Muscle layer of colon (tissue), 2 donors: ENCODE results near the gene C9orf43.
A peak's percentile ranks its signal among the peaks of the same experiment; 100 is the strongest.
"Not testable (repeated sequence)": the region's sequence is repeated elsewhere in the genome, so short reads cannot be mapped to it uniquely, and the experiment has no call there.

Experiments used
- H3K27ac ChIP-seq: one replicate; pipeline ENCODE4 v1.7.0; 2013; ENCODE audit warnings: low read depth, mild to moderate bottlenecking, low read length, moderate library complexity
- H3K27me3 ChIP-seq, 2 donors: one replicate each; pipeline ENCODE4 v1.7.0; 2013; ENCODE audit warnings: low read length in 2 of 2, mild to moderate bottlenecking in 2 of 2; ENCODE audit not compliant: insufficient read depth in 2 of 2, control insufficient read depth in 1 of 2
- H3K36me3 ChIP-seq: one replicate; pipeline ENCODE4 v1.7.0; 2013; ENCODE audit warnings: mild to moderate bottlenecking, low read length; ENCODE audit not compliant: insufficient read depth
- H3K4me1 ChIP-seq: one replicate; pipeline ENCODE4 v1.7.0; 2013; ENCODE audit warnings: mild to moderate bottlenecking, low read length; ENCODE audit not compliant: insufficient read depth
- H3K4me3 ChIP-seq, 2 donors: one replicate each; pipeline ENCODE4 v1.7.0; 2013; ENCODE audit warnings: low read length in 2 of 2, low read depth in 1 of 2, mild to moderate bottlenecking in 1 of 2, moderate library complexity in 1 of 2
- H3K9ac ChIP-seq: one replicate; pipeline ENCODE4 v1.7.0; 2013; ENCODE audit warnings: low read length
- H3K9me3 ChIP-seq: one replicate; pipeline ENCODE4 v1.7.0; 2013; ENCODE audit warnings: mild to moderate bottlenecking, low read length
- donor health status: abdominal sarcoma.
- donor health status: Adenocarcinoma of cecum.

Gene C9orf43

DNA sequence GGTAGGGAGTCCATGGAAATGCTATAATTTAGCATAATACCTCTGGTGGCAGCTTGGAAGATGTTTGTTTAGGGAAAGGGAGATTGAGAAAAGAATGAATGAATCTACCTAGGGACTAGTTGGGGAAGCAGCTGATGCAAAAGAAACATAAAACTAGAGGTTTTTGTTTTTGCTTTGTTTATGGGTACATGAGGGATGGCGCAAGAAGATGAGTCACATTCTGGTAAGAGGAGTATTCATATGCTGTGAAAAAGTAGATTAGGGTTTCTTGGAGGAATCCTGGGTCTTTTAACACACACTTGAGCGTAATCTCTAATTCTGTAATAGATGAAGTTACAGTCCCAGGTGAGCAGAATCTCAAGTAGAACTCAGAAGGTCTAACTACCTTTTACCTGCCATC is 17.1 kb downstream of the C9orf43 start:
- no peaks in the 10 kb centered on the region for H3K4me1 ChIP-seq
- no peaks in the 10 kb centered on the region for H3K9me3 ChIP-seq
- H3K27me3 ChIP-seq: no peaks in the 10 kb centered on the region
- no peaks in the 10 kb centered on the region for H3K36me3 ChIP-seq
- H3K9ac ChIP-seq: no peak overlapping the region
- no peak overlapping the region for H3K27ac ChIP-seq
- no peak overlapping the region for H3K4me3 ChIP-seq

DNA sequence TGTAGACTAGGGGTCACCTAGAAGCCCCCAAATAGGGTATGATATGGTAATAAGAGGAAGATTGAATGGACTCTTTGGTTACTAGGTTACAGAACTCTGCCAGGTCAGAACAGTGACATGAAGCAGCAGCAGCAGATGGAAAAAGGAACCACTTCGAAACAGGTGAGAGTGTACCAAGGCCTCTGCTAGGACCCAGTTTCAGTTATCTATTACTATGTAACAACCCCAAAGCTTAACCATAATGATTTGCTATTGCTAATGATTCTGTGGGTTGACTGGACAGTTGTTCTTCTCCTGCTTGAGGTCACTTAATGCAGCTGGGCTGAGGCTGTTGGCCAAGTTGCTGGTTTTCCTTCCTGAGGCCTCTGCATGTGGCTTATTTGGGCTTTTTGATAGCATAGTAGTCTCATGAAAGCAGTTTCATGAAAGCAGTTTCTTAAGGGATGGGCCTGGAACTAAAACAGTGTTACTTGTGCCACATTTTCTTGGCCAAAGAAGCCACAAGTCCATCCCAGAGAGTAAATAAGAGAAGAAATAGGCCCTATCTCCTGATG is 17.6 kb downstream of the C9orf43 start:
- Histone ChIP-seq H3K27ac (no peak overlapping the region), H3K36me3 (no peaks in the 10 kb centered on the region), H3K9me3 (no peaks in the 10 kb centered on the region), H3K9ac (no peak overlapping the region), H3K4me1 (no peaks in the 10 kb centered on the region), H3K4me3 (no peak overlapping the region), H3K27me3 (no peaks in the 10 kb centered on the region)

GRCh38 chr9:113431191-113431590 is 20.6 kb downstream of the C9orf43 start:
- no peak overlapping the region for H3K9ac ChIP-seq
- no peaks in the 10 kb centered on the region for H3K4me1 ChIP-seq
- no peak overlapping the region for H3K4me3 ChIP-seq
- no peak overlapping the region for H3K27ac ChIP-seq
- no peaks in the 10 kb centered on the region for H3K36me3 ChIP-seq
- H3K27me3 ChIP-seq: no peaks in the 10 kb centered on the region
- no peaks in the 10 kb centered on the region for H3K9me3 ChIP-seq

GRCh38 chr9:113436728-113437515 is 26.4 kb downstream of the C9orf43 start:
- H3K27ac ChIP-seq: no peak overlapping the region
- no peak overlapping the region for H3K9ac ChIP-seq
- H3K4me1 ChIP-seq: no peaks in the 10 kb centered on the region
- no peaks in the 10 kb centered on the region for H3K27me3 ChIP-seq
- H3K4me3 ChIP-seq: no peak overlapping the region
- H3K9me3 ChIP-seq: no peaks in the 10 kb centered on the region
- H3K36me3 ChIP-seq: no peaks in the 10 kb centered on the region

DNA sequence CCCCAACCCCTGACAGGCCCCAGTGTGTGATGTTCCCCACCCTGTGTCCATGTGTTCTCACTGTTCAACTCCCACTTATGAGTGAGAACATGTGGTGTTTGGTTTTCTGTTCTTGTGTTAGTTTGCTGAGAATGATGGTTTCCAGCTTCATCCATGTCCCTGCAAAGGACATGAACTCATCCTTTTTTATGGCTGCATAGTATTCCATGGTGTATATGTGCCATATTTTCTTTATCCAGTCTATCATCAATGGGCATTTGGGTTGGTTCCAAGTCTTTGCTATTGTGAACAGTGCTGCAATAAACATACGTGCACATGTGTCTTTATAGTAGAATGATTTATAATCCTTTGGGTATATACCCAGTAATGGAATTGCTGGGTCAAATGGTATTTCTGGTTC is 27.2 kb downstream of the C9orf43 start:
- not testable (repeated sequence) for H3K36me3 ChIP-seq

DNA sequence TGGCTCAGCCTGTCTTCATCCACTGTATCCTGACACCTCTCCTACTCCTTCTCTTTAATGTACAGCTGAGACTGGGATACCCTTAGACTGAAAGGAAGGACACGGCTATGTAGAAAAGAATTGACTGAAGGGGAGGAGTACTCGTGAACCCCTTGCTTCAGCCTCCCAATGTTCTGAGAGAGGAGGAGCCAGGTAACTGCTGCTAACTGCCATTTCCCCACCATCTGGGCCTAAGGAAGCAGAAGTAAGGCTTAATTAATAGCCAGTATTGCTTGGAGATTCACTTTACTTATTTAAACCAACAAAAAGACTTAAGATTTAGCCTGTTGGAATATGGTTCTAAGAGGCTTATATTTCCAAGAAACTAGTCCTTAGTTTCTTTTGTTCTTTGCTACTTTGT is 34.2 kb downstream of the C9orf43 start:
- H3K9me3 ChIP-seq: no peaks in the 10 kb centered on the region
- H3K4me3 ChIP-seq: no peak overlapping the region
- no peaks in the 10 kb centered on the region for H3K36me3 ChIP-seq
- no peak overlapping the region for H3K27ac ChIP-seq
- peaks cover 5% of the 10 kb centered on the region for H3K4me1 ChIP-seq
- H3K9ac ChIP-seq: no peak overlapping the region
- no peaks in the 10 kb centered on the region for H3K27me3 ChIP-seq

More for the DNA sequence above, 27.2 kb downstream of the C9orf43 start:
- H3K27me3 ChIP-seq, H3K4me1 ChIP-seq, H3K9me3 ChIP-seq, H3K9ac ChIP-seq, H3K4me3 ChIP-seq, H3K27ac ChIP-seq: not testable (repeated sequence)

DNA sequence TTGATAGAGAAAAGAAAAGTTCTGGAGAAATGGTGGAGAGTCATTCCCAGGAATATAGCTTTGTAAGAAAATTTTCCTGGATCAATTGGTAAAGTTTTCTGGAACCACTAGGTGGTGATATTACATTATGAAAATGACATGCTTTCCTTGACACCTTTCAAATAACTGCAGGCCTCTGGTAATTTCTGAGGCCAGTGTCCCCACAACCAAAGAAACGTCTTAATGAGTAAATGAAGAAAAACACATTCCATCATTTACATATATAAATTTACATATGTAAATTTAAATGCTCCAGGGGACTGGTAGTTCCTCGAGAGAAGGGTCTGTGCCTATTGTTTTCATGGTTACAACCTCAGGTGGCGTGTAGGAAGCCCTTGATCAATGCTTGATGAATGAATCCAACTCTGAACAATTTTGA is 35.8 kb downstream of the C9orf43 start:
- Histone ChIP-seq H3K9ac (no peak overlapping the region), H3K27ac (no peak overlapping the region), H3K9me3 (no peaks in the 10 kb centered on the region), H3K4me3 (no peak overlapping the region), H3K4me1 (peaks cover 5% of the 10 kb centered on the region), H3K36me3 (no peaks in the 10 kb centered on the region), H3K27me3 (no peaks in the 10 kb centered on the region)

GRCh38 chr9:113449376-113449775 is 38.8 kb downstream of the C9orf43 start:
- no peaks in the 10 kb centered on the region for H3K36me3 ChIP-seq
- H3K4me3 ChIP-seq: no peak overlapping the region
- H3K4me1 ChIP-seq: peaks cover 9% of the 10 kb centered on the region
- no peaks in the 10 kb centered on the region for H3K27me3 ChIP-seq
- H3K9ac ChIP-seq: no peak overlapping the region
- H3K27ac ChIP-seq: no peak overlapping the region
- H3K9me3 ChIP-seq: no peaks in the 10 kb centered on the region

- Histone ChIP-seq H3K36me3 (no peaks in the 10 kb centered on the region), H3K4me3 (no peak overlapping the region), H3K9me3 (no peaks in the 10 kb centered on the region), H3K27me3 (no peaks in the 10 kb centered on the region), H3K27ac (no peak overlapping the region), H3K4me1 (peaks cover 26% of the 10 kb centered on the region), H3K9ac (no peak overlapping the region)
These were observed 41.6 kb downstream of the C9orf43 start for GRCh38 chr9:113452113-113452605.

DNA sequence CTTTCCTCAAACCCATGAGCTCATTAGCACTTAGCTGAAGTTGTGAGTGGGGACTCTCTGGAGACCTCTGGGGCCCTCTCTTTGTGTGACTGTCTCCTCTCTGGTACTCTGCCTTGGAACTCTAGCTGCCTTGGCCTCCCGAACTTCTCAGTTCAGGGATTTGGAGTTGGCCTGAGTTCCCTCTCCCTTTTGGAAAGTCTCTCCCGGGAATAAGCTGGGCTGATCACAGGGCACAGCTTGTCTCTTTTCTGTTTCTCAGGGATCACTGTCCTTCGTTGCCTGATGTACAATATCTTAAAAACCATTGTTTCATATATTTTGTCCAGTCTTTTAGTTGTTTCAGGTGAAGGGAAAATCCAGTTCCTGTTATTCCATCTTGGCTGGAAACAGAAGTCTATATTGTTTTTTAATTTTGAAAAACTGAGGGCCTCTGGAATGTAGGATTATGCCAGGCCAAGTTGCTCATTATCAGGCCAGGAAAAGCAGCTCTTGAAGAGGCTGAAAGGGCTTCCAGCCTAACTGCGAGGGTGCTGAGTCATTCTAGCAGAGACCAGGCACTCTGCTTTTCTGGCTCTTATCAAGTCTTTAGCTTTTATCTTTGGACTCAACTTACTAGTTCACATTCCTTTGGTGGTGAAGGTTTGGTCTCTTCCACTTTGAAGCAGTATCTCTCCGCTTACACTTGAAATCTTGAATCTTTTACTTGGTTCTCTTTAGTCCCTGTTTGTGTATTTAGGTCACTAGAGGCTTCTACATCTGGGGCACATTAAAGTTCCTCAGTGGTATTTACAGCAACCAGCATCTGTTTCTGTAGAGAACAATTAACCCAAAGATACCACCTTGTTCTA is 44.6 kb downstream of the C9orf43 start:
- Histone ChIP-seq H3K9me3 (no peaks in the 10 kb centered on the region), H3K9ac (peak overlapping the region; percentile 37), H3K27me3 (no peaks in the 10 kb centered on the region), H3K4me3 (no peak overlapping the region), H3K27ac (peak overlapping the region; percentile 64), H3K36me3 (no peaks in the 10 kb centered on the region), H3K4me1 (peaks cover 26% of the 10 kb centered on the region)

DNA sequence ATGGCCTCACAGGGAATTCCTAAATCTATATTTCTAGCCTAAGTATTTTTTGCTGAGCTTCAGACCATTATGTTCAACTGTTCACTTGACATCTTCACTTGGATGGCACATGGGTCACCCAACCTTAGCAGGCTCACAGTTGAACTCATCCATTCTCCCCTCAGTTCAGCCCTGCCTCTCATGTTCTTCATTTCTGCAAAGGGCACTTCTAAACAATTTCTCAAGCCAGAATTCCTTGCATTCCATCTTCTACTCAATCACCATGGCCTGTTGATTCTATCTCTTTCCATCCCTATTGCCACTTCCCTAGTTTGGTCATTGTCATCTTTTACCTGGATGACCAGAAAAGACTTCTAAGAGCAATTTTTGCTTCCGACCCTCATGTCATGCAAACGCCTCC is 45.7 kb downstream of the C9orf43 start:
- Histone ChIP-seq H3K27me3 (no peaks in the 10 kb centered on the region), H3K4me1 (peaks cover 26% of the 10 kb centered on the region), H3K4me3 (no peak overlapping the region), H3K9me3 (no peaks in the 10 kb centered on the region), H3K9ac (no peak overlapping the region), H3K27ac (peak overlapping the region; percentile 64), H3K36me3 (no peaks in the 10 kb centered on the region)
